Ishikawa (cell line): ENCODE data around the gene DAB2.

ENCODE experiments used
- EP300 ChIP-seq: IDR thresholded peaks from 2 replicates; pipeline ENCODE4 v1.6.1; 2012; ENCODE audit warnings: borderline replicate concordance
- NFIC ChIP-seq: IDR thresholded peaks from 2 replicates; pipeline ENCODE4 v1.6.1; 2012
- REST ChIP-seq: IDR thresholded peaks from 2 replicates; pipeline ENCODE4 v1.6.1; 2012; ENCODE audit warnings: low read depth, mild to moderate bottlenecking
- TAF1 ChIP-seq: IDR thresholded peaks from 2 replicates; pipeline ENCODE4 v1.6.1; 2012; ENCODE audit warnings: low read depth, mild to moderate bottlenecking
- TEAD4 ChIP-seq: IDR thresholded peaks from 2 replicates; pipeline ENCODE4 v1.6.1; 2012

GRCh38 chr5:39373791-39374190 lies 51.0 kb downstream of the DAB2 start:
- TF ChIP-seq TAF1 (no peak), TEAD4 (no peak), REST (no peak), EP300 (no peak), NFIC (no peak)
